Duodenal mucosa (tissue), 2 donors: Measurements from ENCODE around the gene ZNF783.
"Not testable (repeated sequence)": the region's sequence is repeated elsewhere in the genome, so short reads cannot be mapped to it uniquely, and the experiment has no call there.

Source experiments
- H3K27ac ChIP-seq: one replicate; pipeline ENCODE4 v1.7.0; 2013; ENCODE audit warnings: low read depth, low read length
- H3K27me3 ChIP-seq, 2 donors: one replicate each; pipeline ENCODE4 v1.7.0; 2013; ENCODE audit warnings: low read length in 2 of 2, control low read depth in 1 of 2; ENCODE audit not compliant: insufficient read depth in 2 of 2, control insufficient read depth in 1 of 2
- H3K36me3 ChIP-seq, 2 donors: one replicate each; pipeline ENCODE4 v1.7.0; 2013; ENCODE audit warnings: low read length in 2 of 2, control low read depth in 1 of 2; ENCODE audit not compliant: insufficient read depth in 2 of 2, control insufficient read depth in 1 of 2
- H3K4me1 ChIP-seq, 2 donors: one replicate each; pipeline ENCODE4 v1.7.0; 2013; ENCODE audit warnings: low read length in 2 of 2, control low read depth in 1 of 2; ENCODE audit not compliant: insufficient read depth in 2 of 2, control insufficient read depth in 1 of 2
- H3K4me3 ChIP-seq, 2 donors: one replicate each; pipeline ENCODE4 v1.7.0; 2013; ENCODE audit warnings: low read length in 2 of 2, low read depth in 1 of 2
- H3K9ac ChIP-seq, 2 donors: one replicate each; pipeline ENCODE4 v1.7.0; 2013; ENCODE audit warnings: low read length in 2 of 2, low read depth in 1 of 2
- H3K9me3 ChIP-seq, 2 donors: one replicate each; pipeline ENCODE4 v1.7.0; 2013; ENCODE audit warnings: low read length in 2 of 2, control low read depth in 1 of 2; ENCODE audit not compliant: control insufficient read depth in 1 of 2

ZNF783 gene

GRCh38 chr7:149254181-149254858 is 7.7 kb upstream of the ZNF783 start:
- no peak overlapping the region for H3K27ac ChIP-seq
- no peak overlapping the region for H3K4me3 ChIP-seq
- no peaks in the 10 kb centered on the region for H3K9me3 ChIP-seq
- no peaks in the 10 kb centered on the region for H3K4me1 ChIP-seq
- H3K9ac ChIP-seq, result no peak overlapping the region
- no peaks in the 10 kb centered on the region for H3K27me3 ChIP-seq
- peaks cover 38 to 55% of the 10 kb centered on the region in 2 donors for H3K36me3 ChIP-seq

- Histone ChIP-seq H3K9ac (no peak overlapping the region), H3K27ac (no peak overlapping the region), H3K4me3 (no peak overlapping the region), H3K9me3 (no peaks in the 10 kb centered on the region), H3K27me3 (no peaks in the 10 kb centered on the region), H3K36me3 (peaks cover 38 to 53% of the 10 kb centered on the region in 2 donors), H3K4me1 (no peaks in the 10 kb centered on the region)
These were observed 6.8 kb upstream of the ZNF783 start for GRCh38 chr7:149255174-149255573.

- no peak overlapping the region for H3K27ac ChIP-seq
- no peaks in the 10 kb centered on the region for H3K27me3 ChIP-seq
- H3K9ac ChIP-seq, result no peak overlapping the region
- H3K4me1 ChIP-seq, result peaks cover 5% of the 10 kb centered on the region in 2 donors
- peaks cover 31 to 42% of the 10 kb centered on the region in 2 donors for H3K36me3 ChIP-seq
- no peak overlapping the region for H3K4me3 ChIP-seq
- no peaks in the 10 kb centered on the region for H3K9me3 ChIP-seq
These were observed 5.4 kb upstream of the ZNF783 start for GRCh38 chr7:149256568-149256967.

GRCh38 chr7:149257146-149257545 is 4.8 kb upstream of the ZNF783 start:
- peaks cover 6% of the 10 kb centered on the region in 2 donors for H3K4me1 ChIP-seq
- no peak overlapping the region for H3K9ac ChIP-seq
- H3K4me3 ChIP-seq, result no peak overlapping the region
- no peaks in the 10 kb centered on the region for H3K27me3 ChIP-seq
- no peak overlapping the region for H3K27ac ChIP-seq
- peaks cover 29 to 37% of the 10 kb centered on the region in 2 donors for H3K36me3 ChIP-seq
- no peaks in the 10 kb centered on the region for H3K9me3 ChIP-seq

GRCh38 chr7:149261316-149261828 is 624 bp upstream of the ZNF783 start:
- Histone ChIP-seq H3K36me3 (peaks cover 2 to 14% of the 10 kb centered on the region in 2 donors), H3K9me3 (no peaks in the 10 kb centered on the region), H3K4me1 (peaks cover 11% of the 10 kb centered on the region in 2 donors), H3K27me3 (no peaks in the 10 kb centered on the region), H3K4me3 (peak overlapping the region; percentile 67 to 69), H3K9ac (peak overlapping the region; percentile 71 to 85), H3K27ac (peak overlapping the region; percentile 72)

- Histone ChIP-seq H3K36me3 (peaks cover 16 to 38% of the 10 kb centered on the region in 2 donors), H3K4me1 (peaks cover 7% of the 10 kb centered on the region in 2 donors), H3K9ac (no peak overlapping the region), H3K9me3 (no peaks in the 10 kb centered on the region), H3K27me3 (no peaks in the 10 kb centered on the region), H3K4me3 (no peak overlapping the region), H3K27ac (no peak overlapping the region)
These were observed 4.5 kb downstream of the ZNF783 start for GRCh38 chr7:149266451-149266850.

GRCh38 chr7:149267733-149268132 is 5.7 kb downstream of the ZNF783 start:
- no peaks in the 10 kb centered on the region for H3K9me3 ChIP-seq
- no peak overlapping the region for H3K9ac ChIP-seq
- H3K4me1 ChIP-seq, result peaks cover 2 to 5% of the 10 kb centered on the region in 2 donors
- H3K36me3 ChIP-seq, result peaks cover 16 to 45% of the 10 kb centered on the region in 2 donors
- no peaks in the 10 kb centered on the region for H3K27me3 ChIP-seq
- H3K4me3 ChIP-seq, result no peak overlapping the region
- H3K27ac ChIP-seq, result no peak overlapping the region

- peaks cover 15 to 46% of the 10 kb centered on the region in 2 donors for H3K36me3 ChIP-seq
- H3K27ac ChIP-seq, H3K4me1 ChIP-seq, H3K4me3 ChIP-seq, H3K9me3 ChIP-seq, H3K27me3 ChIP-seq, H3K9ac ChIP-seq: not testable (repeated sequence)
These were observed 12.4 kb downstream of the ZNF783 start for GRCh38 chr7:149274424-149274823.

GRCh38 chr7:149277871-149278270 is 15.9 kb downstream of the ZNF783 start:
- H3K9me3 ChIP-seq, result no peaks in the 10 kb centered on the region
- H3K27ac ChIP-seq, result no peak overlapping the region
- no peak overlapping the region for H3K9ac ChIP-seq
- no peaks in the 10 kb centered on the region for H3K27me3 ChIP-seq
- H3K36me3 ChIP-seq, result peaks cover 15 to 43% of the 10 kb centered on the region in 2 donors
- H3K4me1 ChIP-seq, result no peaks in the 10 kb centered on the region
- no peak overlapping the region for H3K4me3 ChIP-seq

- H3K4me3 ChIP-seq, result no peak overlapping the region
- peaks cover 15 to 38% of the 10 kb centered on the region in 2 donors for H3K36me3 ChIP-seq
- H3K4me1 ChIP-seq, result no peaks in the 10 kb centered on the region
- H3K27me3 ChIP-seq, result no peaks in the 10 kb centered on the region
- no peaks in the 10 kb centered on the region for H3K9me3 ChIP-seq
- no peak overlapping the region for H3K27ac ChIP-seq
- H3K9ac ChIP-seq, result no peak overlapping the region
These were observed 16.4 kb downstream of the ZNF783 start for GRCh38 chr7:149278396-149278795.
